B cell (primary cell): Measurements from ENCODE around the gene CRACR2A. TPM values are rescaled to one million over a fixed set of nuclear protein-coding genes. Genes with fewer than 3 reads are reported as not detected.

ENCODE experiments used
- ATAC-seq: fragments of 200-7000 bp; cut with Tn5 transposase; one replicate; pipeline ENCODE4 v1.10.0; 2021; ENCODE audit warnings: low read depth, mild to moderate bottlenecking, moderate number of reproducible peaks, moderate library complexity
- CTCF ChIA-PET: fragments of 350-600 bp; sonication (Branson Sonifier 250); formaldehyde crosslinking; loops from one replicate; lab custom pipeline; 2021; ENCODE audit warnings: antibody characterized with exemption, inconsistent platforms; lab: Charles Lee
- POLR2A ChIA-PET: fragments of 350-600 bp; sonication (Branson Sonifier 250); formaldehyde crosslinking; loops from one replicate; lab custom pipeline; 2021; ENCODE audit warnings: antibody characterized with exemption; lab: Charles Lee
- DNase-seq: peaks from one replicate; pipeline ENCODE4 v3.0.0; 2013
- H2AFZ ChIP-seq: 2 replicates; pipeline ENCODE4 v1.6.1; 2012; ENCODE audit warnings: mild to moderate bottlenecking, low read depth, low read length; ENCODE audit not compliant: insufficient read depth, poor library complexity, severe bottlenecking
- H3K27ac ChIP-seq, 2 donors: 1 replicate in 1 of 2; 2 replicates in 1 of 2; pipeline ENCODE4 v1.5.1; 2012 to 2013; ENCODE audit warnings: low read length in 2 of 2, mild to moderate bottlenecking in 2 of 2, moderate library complexity in 1 of 2
- H3K27me3 ChIP-seq, 4 experiments: fragments of 200-600 bp in 1 of 4; sonication (generic) in 1 of 4; replicated peaks in 1 of 4; 1 replicate in 2 of 4; 2 replicates in 2 of 4; pipeline versions ENCODE4 v1.6.1 to v1.7.0; 2013 to 2016; ENCODE audit warnings: low read length in 3 of 4, mild to moderate bottlenecking in 2 of 4, mixed read lengths in 1 of 4, moderate library complexity in 1 of 4; ENCODE audit not compliant: insufficient read depth in 4 of 4, control insufficient read depth in 3 of 4; ENCODE audit errors: control extremely low read depth in 1 of 4
- H3K36me3 ChIP-seq, 2 experiments: replicated peaks in 1 of 2; 1 replicate in 1 of 2; 2 replicates in 1 of 2; pipeline versions ENCODE4 v1.6.1 to v1.7.1; 2013; ENCODE audit warnings: low read length in 1 of 2; ENCODE audit not compliant: insufficient read depth in 2 of 2, control insufficient read depth in 1 of 2; ENCODE audit errors: control extremely low read depth in 1 of 2, extremely low read depth in 1 of 2
- H3K4me1 ChIP-seq, 2 donors: fragments of 200-600 bp in 1 of 2; sonication (generic) in 1 of 2; 1 replicate in 1 of 2; 2 replicates in 1 of 2; pipeline versions ENCODE4 v1.5.1 to v1.6.1; 2013 to 2017; ENCODE audit warnings: low read length in 2 of 2; ENCODE audit not compliant: control insufficient read depth in 2 of 2, insufficient read depth in 2 of 2
- H3K4me2 ChIP-seq: replicated peaks from 2 replicates; pipeline ENCODE3; 2012; ENCODE audit warnings: mild to moderate bottlenecking, low read depth, low read length; ENCODE audit not compliant: poor library complexity, severe bottlenecking
- H3K4me3 ChIP-seq, 5 experiments: fragments of 200-600 bp in 1 of 5; sonication (generic) in 1 of 5; 1 replicate in 3 of 5; 2 replicates in 2 of 5; pipeline versions ENCODE4 v1.5.1 to v1.7.0; 2011 to 2016; ENCODE audit warnings: low read length in 4 of 5, mild to moderate bottlenecking in 4 of 5, low read depth in 2 of 5, control low read depth in 1 of 5, moderate library complexity in 1 of 5; ENCODE audit not compliant: insufficient read depth in 1 of 5; ENCODE audit errors: control extremely low read depth in 1 of 5, extremely low read depth in 1 of 5
- H3K79me2 ChIP-seq: fragments of 200-600 bp; sonication (generic); one replicate; pipeline ENCODE4 v1.6.0; 2016; ENCODE audit warnings: low read length; ENCODE audit not compliant: control insufficient read depth, insufficient read depth
- H3K9ac ChIP-seq: fragments of 200-600 bp; sonication (generic); 2 replicates; pipeline ENCODE4 v1.6.1; 2017; ENCODE audit warnings: mild to moderate bottlenecking, low read length, moderate library complexity
- H3K9me3 ChIP-seq, 3 donors: one replicate each; pipeline versions ENCODE4 v1.6.1 to v1.7.1; 2013; ENCODE audit warnings: low read length in 2 of 3; ENCODE audit not compliant: control insufficient read depth in 2 of 3, insufficient read depth in 1 of 3; ENCODE audit errors: control extremely low read depth in 1 of 3
- H4K20me1 ChIP-seq: 2 replicates; pipeline ENCODE4 v1.6.0; 2012; ENCODE audit warnings: mild to moderate bottlenecking, low read length; ENCODE audit not compliant: insufficient read depth, control insufficient read depth, poor library complexity, severe bottlenecking
- H3K27ac Mint-ChIP-seq: one replicate; pipeline ENCODE4 v1.8.0; 2021; ENCODE audit warnings: mixed read lengths
- H3K27me3 Mint-ChIP-seq: one replicate; pipeline ENCODE4 v1.8.0; 2021; ENCODE audit warnings: mixed read lengths
- H3K4me1 Mint-ChIP-seq: one replicate; pipeline ENCODE4 v1.8.0; 2021; ENCODE audit warnings: mixed read lengths
- H3K4me3 Mint-ChIP-seq: one replicate; pipeline ENCODE4 v1.8.0; 2021; ENCODE audit warnings: mixed read lengths
- H3K9me3 Mint-ChIP-seq: one replicate; pipeline ENCODE4 v1.8.0; 2022; ENCODE audit warnings: mixed read lengths; ENCODE audit not compliant: insufficient read depth
- EZH2 ChIP-seq: IDR thresholded peaks from 2 replicates; pipeline ENCODE4 v1.6.1; 2012; ENCODE audit warnings: borderline replicate concordance, low read depth, mild to moderate bottlenecking, moderate library complexity, low read length; ENCODE audit not compliant: insufficient read depth, poor library complexity, severe bottlenecking
- WGBS: methylation state at CpG from one replicate; pipeline ENCODE4 v1.1.5; 2013; ENCODE audit warnings: missing lambda C conversion rate; ENCODE audit not compliant: insufficient coverage; 5-methylcytosine and 5-hydroxymethylcytosine counted together
- intact Hi-C: fragments of 100-400 bp; cut with micrococcal nuclease; formaldehyde crosslinking; loops from one replicate; pipeline ENCODE4 v1.10.0; 2022
- polyA plus RNA-seq: library from polyadenylated mRNA; depleted of rRNA; stranded (reverse); fragments of >200 nt; gene quantifications from 2 replicates; pipeline ENCODE4 v1.2.3, GENCODE V29; 2012
- total RNA-seq, 2 donors: library from RNA; stranded (reverse); fragments of 120-200 nt in 1 of 2; gene quantifications; 1 replicate in 1 of 2; 2 replicates in 1 of 2; pipeline versions ENCODE4 v1.2.3 to v1.2.4, GENCODE V29; 2013 to 2022
- TF ChIP-seq, protein P1 (sequence below): fragments of 200-600 bp; IDR thresholded peaks from one replicate; pipeline ENCODE4 v1.8.0; 2022; ENCODE audit warnings: antibody characterized with exemption, mild to moderate bottlenecking

The CRACR2A gene
- total and polyA plus RNA-seq, 2 donors (not counting 1 experiment from before 2014, with no cell fraction given): 15.2 to 26.1 TPM

DNA sequence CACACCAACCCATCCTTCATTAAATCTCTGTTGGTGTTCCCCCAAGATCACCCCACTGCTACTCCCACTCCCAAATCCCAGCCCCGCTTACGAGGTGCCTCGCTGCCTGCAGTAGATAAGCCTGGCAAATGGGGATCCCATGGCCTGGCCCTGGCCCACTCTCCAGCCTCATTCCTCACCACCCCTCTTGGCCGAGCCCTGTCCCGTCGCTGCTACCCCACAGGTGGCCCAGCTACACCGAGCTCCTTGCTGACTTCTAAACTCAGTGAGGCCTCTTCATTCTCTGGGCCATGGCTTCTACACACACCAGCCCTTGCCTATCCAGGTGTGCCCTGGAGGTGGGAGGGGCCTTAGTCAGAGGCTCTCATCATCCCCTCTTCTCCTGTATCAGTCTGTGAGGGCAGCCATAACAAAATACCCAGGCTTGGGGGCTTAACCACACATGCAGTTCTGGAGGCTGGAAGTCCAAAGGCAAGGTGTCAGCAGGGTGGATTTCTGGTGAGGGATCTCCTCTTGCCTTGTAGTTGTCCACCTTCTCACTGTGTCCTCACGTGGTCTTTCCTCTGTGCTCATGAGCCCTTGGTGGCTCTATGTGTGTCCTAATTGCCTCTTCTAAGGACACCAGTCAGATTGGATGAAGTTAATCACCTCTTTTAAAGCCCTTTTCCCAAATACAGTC is 169.1 kb downstream of the CRACR2A start:
- ATAC-seq (no peak), DNase-seq (no peak)
- no peak overlapping the region for H3K27ac Mint-ChIP-seq
- TF ChIP-seq, protein P1, sequence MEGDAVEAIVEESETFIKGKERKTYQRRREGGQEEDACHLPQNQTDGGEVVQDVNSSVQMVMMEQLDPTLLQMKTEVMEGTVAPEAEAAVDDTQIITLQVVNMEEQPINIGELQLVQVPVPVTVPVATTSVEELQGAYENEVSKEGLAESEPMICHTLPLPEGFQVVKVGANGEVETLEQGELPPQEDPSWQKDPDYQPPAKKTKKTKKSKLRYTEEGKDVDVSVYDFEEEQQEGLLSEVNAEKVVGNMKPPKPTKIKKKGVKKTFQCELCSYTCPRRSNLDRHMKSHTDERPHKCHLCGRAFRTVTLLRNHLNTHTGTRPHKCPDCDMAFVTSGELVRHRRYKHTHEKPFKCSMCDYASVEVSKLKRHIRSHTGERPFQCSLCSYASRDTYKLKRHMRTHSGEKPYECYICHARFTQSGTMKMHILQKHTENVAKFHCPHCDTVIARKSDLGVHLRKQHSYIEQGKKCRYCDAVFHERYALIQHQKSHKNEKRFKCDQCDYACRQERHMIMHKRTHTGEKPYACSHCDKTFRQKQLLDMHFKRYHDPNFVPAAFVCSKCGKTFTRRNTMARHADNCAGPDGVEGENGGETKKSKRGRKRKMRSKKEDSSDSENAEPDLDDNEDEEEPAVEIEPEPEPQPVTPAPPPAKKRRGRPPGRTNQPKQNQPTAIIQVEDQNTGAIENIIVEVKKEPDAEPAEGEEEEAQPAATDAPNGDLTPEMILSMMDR: no peak
- TF ChIP-seq EZH2: no peak
- H3K27me3 ChIP-seq: peaks cover 0 to 3% (median 0%) of the 10 kb centered on the region in 4 experiments
- no peak overlapping the region for H3K4me2 ChIP-seq
- no peaks in the 10 kb centered on the region for H3K79me2 ChIP-seq
- CTCF ChIA-PET: no interaction called here
- H3K4me1 Mint-ChIP-seq: no peaks in the 10 kb centered on the region
- peaks cover 14% of the 10 kb centered on the region for H3K27me3 Mint-ChIP-seq
- H2AFZ ChIP-seq: no peak overlapping the region
- no peak overlapping the region for H3K27ac ChIP-seq
- peaks cover 0 to 8% (median 0%) of the 10 kb centered on the region in 3 donors for H3K9me3 ChIP-seq
- no peak overlapping the region for H3K4me3 Mint-ChIP-seq
- 96% methylated on average over 7 of the region's 8 CpGs for WGBS
- no peaks in the 10 kb centered on the region for H4K20me1 ChIP-seq
- H3K9me3 Mint-ChIP-seq: peaks cover 2% of the 10 kb centered on the region
- H3K4me3 ChIP-seq: no peak overlapping the region
- intact Hi-C loops: no loop called here
- H3K36me3 ChIP-seq: no peaks in the 10 kb centered on the region
- no peak overlapping the region for H3K9ac ChIP-seq
- no peaks in the 10 kb centered on the region for H3K4me1 ChIP-seq
- POLR2A ChIA-PET: no interaction called here

DNA sequence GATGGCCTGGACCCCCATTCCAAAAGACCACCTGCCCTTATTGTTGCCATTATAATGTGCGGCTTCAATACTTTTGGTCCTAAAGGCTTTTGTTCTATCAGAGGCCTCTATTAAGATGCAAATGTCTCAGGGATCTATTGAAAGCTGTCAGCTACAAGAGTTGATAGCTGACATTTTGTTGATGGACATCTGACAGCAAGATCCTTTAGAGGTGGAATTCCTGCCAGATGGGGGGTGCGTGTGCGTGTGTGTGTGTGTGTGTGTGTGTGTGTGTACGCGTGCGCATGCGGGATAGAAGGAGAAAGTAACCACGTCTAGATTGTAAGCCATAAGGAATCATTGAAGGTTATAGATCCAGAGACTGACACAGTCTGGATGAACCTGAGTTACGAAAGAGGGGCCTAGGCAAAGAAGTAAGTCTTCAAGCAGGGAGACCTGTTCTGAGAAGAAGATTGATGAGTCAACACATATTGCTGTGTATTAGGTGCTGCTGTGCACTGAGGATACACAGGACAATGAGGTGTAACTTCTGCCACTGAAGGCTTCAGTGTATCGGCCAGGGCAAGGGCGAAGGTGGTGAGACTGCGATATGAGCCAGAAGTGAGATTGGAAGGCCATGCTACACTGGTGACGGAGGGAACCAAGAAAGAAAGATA is 172.7 kb downstream of the CRACR2A start:
- CTCF ChIA-PET: no interaction called here
- Mint-ChIP-seq H3K4me3 (no peak overlapping the region), H3K9me3 (peaks cover 2% of the 10 kb centered on the region), H3K27ac (no peak overlapping the region), H3K27me3 (peaks cover 20% of the 10 kb centered on the region), H3K4me1 (no peaks in the 10 kb centered on the region)
- no peak for DNase-seq
- H2AFZ ChIP-seq: no peak overlapping the region
- WGBS: 90% methylated on average over 12 of the region's 13 CpGs
- TF ChIP-seq, protein P1: no peak
- no peak for TF ChIP-seq EZH2
- intact Hi-C loops: no loop called here
- no peaks in the 10 kb centered on the region for H3K4me1 ChIP-seq
- no peaks in the 10 kb centered on the region for H3K36me3 ChIP-seq
- no peaks in the 10 kb centered on the region for H3K79me2 ChIP-seq
- H3K4me3 ChIP-seq: no peak overlapping the region
- ATAC-seq: no peak
- POLR2A ChIA-PET: no interaction called here
- H3K4me2 ChIP-seq: no peak overlapping the region
- no peak overlapping the region for H3K27ac ChIP-seq
- H3K9me3 ChIP-seq: peaks cover 0 to 8% (median 0%) of the 10 kb centered on the region in 3 donors
- H4K20me1 ChIP-seq: no peaks in the 10 kb centered on the region
- no peaks in the 10 kb centered on the region for H3K27me3 ChIP-seq
- no peak overlapping the region for H3K9ac ChIP-seq
